OCI-LY7 (cell line): ENCODE results near the gene NSD2. TPM values are rescaled to one million over a fixed set of nuclear protein-coding genes. Genes with fewer than 3 reads are reported as not detected.
A peak's percentile ranks its signal among the peaks of the same experiment; 100 is the strongest.

Experiments
- BruUV-seq: library from RNA; stranded (reverse); fragments of 400-500 nt; replicated peaks from 2 replicates; lab custom pipeline; 2021; lab: Mats Ljungman, UMichigan
- CTCF ChIA-PET: fragments of 300-600 bp; sonication (Branson Sonifier 250); formaldehyde crosslinking; loops from one replicate; lab custom pipeline; 2022; ENCODE audit warnings: antibody characterized with exemption; ENCODE audit not compliant: unreplicated experiment; lab: Charles Lee
- POLR2A ChIA-PET: fragments of 300-600 bp; sonication (Branson Sonifier 250); formaldehyde crosslinking; loops from one replicate; lab custom pipeline; 2022; ENCODE audit warnings: antibody characterized with exemption; lab: Charles Lee
- DNase-seq: peaks from one replicate; pipeline ENCODE4 v3.0.0-alpha.2; 2015; ENCODE audit warnings: low spot score
- H2AFZ ChIP-seq: fragments of 200-600 bp; sonication (generic), shearing (Covaris generic); 2 replicates; pipeline ENCODE4 v1.6.1; 2014; ENCODE audit warnings: mild to moderate bottlenecking, antibody characterized with exemption, low read length, moderate library complexity
- H3K27ac ChIP-seq: fragments of 200-600 bp; sonication (generic); 2 replicates; pipeline ENCODE4 v1.5.1; 2014; ENCODE audit warnings: mixed run types, low read depth, mild to moderate bottlenecking, moderate library complexity, low read length, inconsistent platforms; ENCODE audit not compliant: poor library complexity, severe bottlenecking
- H3K36me3 ChIP-seq: fragments of 200-600 bp; sonication (generic); 2 replicates; pipeline ENCODE4 v1.6.1; 2014; ENCODE audit warnings: mild to moderate bottlenecking, antibody characterized with exemption, low read length, moderate library complexity, mixed read lengths; ENCODE audit not compliant: insufficient read depth
- H3K4me1 ChIP-seq: fragments of 200-600 bp; sonication (generic); 2 replicates; pipeline ENCODE4 v1.5.1; 2014; ENCODE audit warnings: mild to moderate bottlenecking, low read length; ENCODE audit not compliant: insufficient read depth, poor library complexity, severe bottlenecking
- H3K4me2 ChIP-seq: fragments of 200-600 bp; sonication (generic); 2 replicates; pipeline ENCODE4 v1.6.1; 2014; ENCODE audit warnings: mild to moderate bottlenecking, low read length
- H3K4me3 ChIP-seq: fragments of 200-600 bp; sonication (generic); 2 replicates; pipeline ENCODE4 v1.5.1; 2014; ENCODE audit warnings: mild to moderate bottlenecking, low read depth, low read length; ENCODE audit not compliant: poor library complexity, severe bottlenecking
- H3K79me2 ChIP-seq: fragments of 200-600 bp; sonication (generic); 2 replicates; pipeline ENCODE4 v1.6.1; 2016; ENCODE audit warnings: low read depth, mild to moderate bottlenecking, low read length, moderate library complexity, mixed read lengths; ENCODE audit not compliant: insufficient read depth
- H3K9me2 ChIP-seq: fragments of 200-600 bp; sonication (generic); 2 replicates; pipeline ENCODE4 v1.6.1; 2016; ENCODE audit warnings: mild to moderate bottlenecking, low read length, mixed read lengths; ENCODE audit not compliant: insufficient read depth
- H3K9me3 ChIP-seq: fragments of 200-600 bp; sonication (generic); 2 replicates; pipeline ENCODE4 v1.6.1; 2014; ENCODE audit warnings: mild to moderate bottlenecking, mixed run types, low read length, mixed read lengths
- H4K20me1 ChIP-seq: fragments of 200-600 bp; sonication (generic); 2 replicates; pipeline ENCODE4 v1.6.1; 2014; ENCODE audit warnings: mild to moderate bottlenecking, antibody characterized with exemption, low read length, moderate library complexity, mixed read lengths; ENCODE audit not compliant: insufficient read depth
- EZH2phosphoT487 ChIP-seq: fragments of 200-600 bp; sonication (generic); IDR thresholded peaks from 2 replicates; pipeline ENCODE4 v1.6.1; 2018; ENCODE audit warnings: low read depth, borderline replicate concordance, mild to moderate bottlenecking, mixed run types, antibody characterized with exemption, low read length, moderate library complexity, mixed read lengths
- intact Hi-C: fragments of 100-400 bp; cut with micrococcal nuclease; formaldehyde crosslinking; loops from one replicate; pipeline ENCODE4 v1.10.0; 2022; ENCODE audit not compliant: unreplicated experiment
- total RNA-seq, 2 experiments: library from RNA; depleted of rRNA in 1 of 2; stranded (reverse); fragments of >200 nt in 1 of 2; shearing (Covaris generic) in 1 of 2; gene quantifications; 2 replicates each; pipeline ENCODE4 v1.2.3, GENCODE V29; 2014 to 2022
- TF ChIP-seq, protein P1 (sequence below): fragments of 200-600 bp; sonication (generic); conservative IDR thresholded peaks from 2 replicates; pipeline ENCODE4 v1.5.1; 2014; ENCODE audit warnings: mild to moderate bottlenecking, antibody characterized with exemption, low read length, moderate library complexity, mixed read lengths

Gene NSD2
- total RNA-seq, 2 experiments from 2014 or later: 169 to 329 TPM

DNA sequence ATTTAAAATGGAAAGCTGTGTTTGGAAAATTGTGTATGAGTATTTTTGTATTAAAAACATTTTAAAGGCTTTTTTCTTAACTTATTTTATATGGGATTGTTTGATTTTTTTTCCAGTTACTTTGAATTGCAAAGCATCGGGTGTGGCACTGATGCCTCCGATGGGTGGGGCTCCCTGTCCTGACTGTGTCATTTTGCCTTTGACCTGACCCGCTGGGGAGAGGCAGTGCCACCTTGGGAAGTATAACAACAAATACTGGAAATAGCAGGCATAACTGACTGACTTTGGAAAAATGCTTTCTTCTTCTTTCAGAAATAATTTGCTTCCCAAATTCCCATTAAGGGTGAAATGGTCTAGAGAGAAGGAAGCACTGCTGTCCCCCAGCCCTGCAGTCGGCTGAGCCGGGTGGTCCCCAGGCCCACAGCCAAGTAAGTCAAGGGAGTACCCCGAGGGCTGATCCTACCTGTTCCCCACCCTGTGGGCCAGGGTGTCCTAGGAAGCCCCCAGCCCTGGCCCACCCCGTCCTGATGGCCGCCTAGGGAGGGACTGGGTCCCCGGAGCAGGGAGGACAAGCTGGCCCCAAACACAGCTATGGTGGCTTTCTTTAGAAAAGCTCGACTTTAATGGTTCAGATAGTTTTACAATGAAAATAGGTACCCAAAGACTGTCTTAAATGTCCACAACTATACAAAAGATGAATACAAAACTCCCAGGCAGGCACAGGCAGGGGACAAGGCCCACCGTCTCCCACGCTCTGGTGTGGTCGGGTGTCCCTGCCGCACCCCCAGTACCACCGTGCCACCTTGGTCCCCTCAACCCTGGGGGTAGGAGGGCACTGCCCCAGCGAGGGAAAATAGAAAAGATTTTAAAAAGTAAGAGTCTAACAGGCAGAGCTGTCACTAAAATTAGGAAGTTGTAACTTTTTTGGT, 111.2 kb downstream of the NSD2 start:
- peaks cover 97% of the 10 kb centered on the region for H3K36me3 ChIP-seq
- H3K9me2 ChIP-seq: no peaks in the 10 kb centered on the region
- H2AFZ ChIP-seq: no peak overlapping the region
- intact Hi-C loops: no loop called here
- BruUV-seq: TSS peak; percentile 64
- no peak overlapping the region for H3K27ac ChIP-seq
- no peaks in the 10 kb centered on the region for H4K20me1 ChIP-seq
- no peaks in the 10 kb centered on the region for H3K79me2 ChIP-seq
- no peaks in the 10 kb centered on the region for H3K4me1 ChIP-seq
- H3K4me3 ChIP-seq: no peak overlapping the region
- H3K4me2 ChIP-seq: no peak overlapping the region
- CTCF ChIA-PET: no interaction called here
- H3K9me3 ChIP-seq: no peaks in the 10 kb centered on the region
- POLR2A ChIA-PET: interaction anchor here (0.5 kb wide), 1 partner anchor 93 kb away, joined by 3 read pairs; no protein-coding TSS in a partner anchor
- no peak for DNase-seq
- TF ChIP-seq, protein P1, sequence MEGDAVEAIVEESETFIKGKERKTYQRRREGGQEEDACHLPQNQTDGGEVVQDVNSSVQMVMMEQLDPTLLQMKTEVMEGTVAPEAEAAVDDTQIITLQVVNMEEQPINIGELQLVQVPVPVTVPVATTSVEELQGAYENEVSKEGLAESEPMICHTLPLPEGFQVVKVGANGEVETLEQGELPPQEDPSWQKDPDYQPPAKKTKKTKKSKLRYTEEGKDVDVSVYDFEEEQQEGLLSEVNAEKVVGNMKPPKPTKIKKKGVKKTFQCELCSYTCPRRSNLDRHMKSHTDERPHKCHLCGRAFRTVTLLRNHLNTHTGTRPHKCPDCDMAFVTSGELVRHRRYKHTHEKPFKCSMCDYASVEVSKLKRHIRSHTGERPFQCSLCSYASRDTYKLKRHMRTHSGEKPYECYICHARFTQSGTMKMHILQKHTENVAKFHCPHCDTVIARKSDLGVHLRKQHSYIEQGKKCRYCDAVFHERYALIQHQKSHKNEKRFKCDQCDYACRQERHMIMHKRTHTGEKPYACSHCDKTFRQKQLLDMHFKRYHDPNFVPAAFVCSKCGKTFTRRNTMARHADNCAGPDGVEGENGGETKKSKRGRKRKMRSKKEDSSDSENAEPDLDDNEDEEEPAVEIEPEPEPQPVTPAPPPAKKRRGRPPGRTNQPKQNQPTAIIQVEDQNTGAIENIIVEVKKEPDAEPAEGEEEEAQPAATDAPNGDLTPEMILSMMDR: no peak
- no peak for TF ChIP-seq EZH2phosphoT487

DNA sequence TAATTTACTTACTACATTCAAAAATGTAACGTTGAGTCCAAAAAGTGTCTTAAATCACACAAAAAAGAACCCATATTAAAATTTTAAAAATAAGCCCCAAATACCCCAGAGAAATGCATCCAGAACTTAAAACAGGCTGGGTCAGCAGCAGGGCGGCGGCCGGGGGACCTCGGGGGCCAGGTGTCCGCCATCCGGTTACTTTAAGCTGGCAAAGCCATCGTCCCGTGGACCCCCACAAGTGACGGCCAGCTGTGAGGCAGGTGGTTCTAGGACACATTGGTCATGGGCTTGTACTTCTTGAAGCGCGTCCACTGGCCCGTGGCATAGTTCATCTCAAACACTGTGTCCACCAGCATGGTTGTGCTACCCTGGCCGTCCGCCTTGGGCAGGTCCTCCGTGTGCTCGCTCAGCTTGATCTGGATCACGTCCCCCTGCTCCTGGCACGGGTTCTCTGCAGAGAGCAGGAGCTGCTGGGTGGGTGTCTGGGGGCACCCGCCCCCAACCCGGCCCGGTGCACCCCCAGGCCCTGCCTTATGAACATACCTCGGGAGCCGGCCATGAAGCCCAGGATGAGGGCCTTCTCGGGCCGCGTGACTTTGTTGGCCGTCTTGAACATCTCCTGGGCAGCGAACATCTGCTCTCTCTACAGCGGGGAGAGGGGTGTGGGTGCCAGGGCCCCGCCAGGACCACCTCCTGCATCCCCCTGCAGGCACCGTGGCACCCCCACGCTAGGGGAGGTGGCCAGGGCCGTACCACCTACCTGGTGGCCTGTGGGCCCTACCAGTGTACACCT, 112.1 kb downstream of the NSD2 start:
- DNase-seq: no peak
- Histone ChIP-seq H3K36me3 (peaks cover 98% of the 10 kb centered on the region), H3K79me2 (no peaks in the 10 kb centered on the region), H3K4me3 (no peak overlapping the region), H3K9me2 (no peaks in the 10 kb centered on the region), H3K4me2 (no peak overlapping the region), H3K4me1 (no peaks in the 10 kb centered on the region), H4K20me1 (no peaks in the 10 kb centered on the region), H3K9me3 (no peaks in the 10 kb centered on the region), H3K27ac (no peak overlapping the region), H2AFZ (no peak overlapping the region)
- intact Hi-C loops: no loop called here
- no TSS peak for BruUV-seq
- TF ChIP-seq EZH2phosphoT487: no peak
- TF ChIP-seq, protein P1: no peak
- CTCF ChIA-PET: no interaction called here
- POLR2A ChIA-PET: no interaction called here
